Erythroblast (primary cell): Measurements from ENCODE around the gene PCDH15.

Experiments used
- GATA1 ChIP-seq: IDR thresholded peaks from 2 replicates; pipeline ENCODE4 v1.6.1; 2011; ENCODE audit warnings: low read depth, mild to moderate bottlenecking, control low read depth, low read length, moderate library complexity
- POLR2A ChIP-seq: IDR thresholded peaks from 2 replicates; pipeline ENCODE4 v1.6.1; 2011; ENCODE audit warnings: mild to moderate bottlenecking, low read length

DNA sequence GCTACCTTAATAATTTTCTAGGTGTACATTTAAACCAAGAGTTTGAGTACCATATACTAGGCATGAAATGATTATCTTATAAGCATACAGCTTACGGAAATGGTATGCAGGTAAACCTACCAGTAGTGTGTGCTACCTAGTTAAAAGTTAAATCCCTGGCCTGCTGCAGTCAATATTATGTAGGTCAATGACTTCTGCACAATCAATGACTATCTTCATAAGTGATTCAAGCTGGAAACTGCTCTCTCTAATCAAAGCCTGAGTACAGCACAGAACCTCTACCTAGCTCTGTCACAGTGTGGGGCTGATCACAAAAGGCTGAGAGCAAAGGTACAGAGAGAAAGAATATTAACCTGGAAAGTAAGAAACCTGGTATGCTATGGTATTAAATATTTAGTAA lies 733.7 kb downstream of the PCDH15 start:
- TF ChIP-seq POLR2A (no peak), GATA1 (no peak)
